PFSK-1 (cell line): ENCODE data around the gene INSIG1.

Source experiments
- FOXP2 ChIP-seq: optimal IDR thresholded peaks from 2 replicates; pipeline ENCODE3; 2011; ENCODE audit warnings: borderline replicate concordance, control low read depth, inconsistent platforms; ENCODE audit not compliant: insufficient read depth; ENCODE audit errors: extremely low read length, extremely low read depth
- POLR2AphosphoS5 ChIP-seq: IDR thresholded peaks from 2 replicates; pipeline ENCODE4 v1.6.1; 2012; ENCODE audit warnings: low read depth, mild to moderate bottlenecking, control low read depth, low read length, moderate library complexity
- SIN3A ChIP-seq: IDR thresholded peaks from 2 replicates; pipeline ENCODE4 v1.6.1; 2012; ENCODE audit warnings: mild to moderate bottlenecking, low read length, moderate library complexity, borderline replicate concordance; ENCODE audit not compliant: insufficient read depth
- TAF1 ChIP-seq: IDR thresholded peaks from 2 replicates; pipeline ENCODE4 v1.6.1; 2012; ENCODE audit warnings: low read length, control low read depth, borderline replicate concordance; ENCODE audit not compliant: insufficient read depth
- TF ChIP-seq, protein P1 (sequence below), 2 experiments: IDR thresholded peaks; 2 replicates each; pipeline versions ENCODE4 v1.6.1 to v1.8.0; 2011 to 2012; ENCODE audit warnings: low read depth in 2 of 2, low read length in 2 of 2, control low read depth in 1 of 2, inconsistent platforms in 1 of 2, mild to moderate bottlenecking in 1 of 2, moderate library complexity in 1 of 2; ENCODE audit not compliant: insufficient read depth in 1 of 2

DNA sequence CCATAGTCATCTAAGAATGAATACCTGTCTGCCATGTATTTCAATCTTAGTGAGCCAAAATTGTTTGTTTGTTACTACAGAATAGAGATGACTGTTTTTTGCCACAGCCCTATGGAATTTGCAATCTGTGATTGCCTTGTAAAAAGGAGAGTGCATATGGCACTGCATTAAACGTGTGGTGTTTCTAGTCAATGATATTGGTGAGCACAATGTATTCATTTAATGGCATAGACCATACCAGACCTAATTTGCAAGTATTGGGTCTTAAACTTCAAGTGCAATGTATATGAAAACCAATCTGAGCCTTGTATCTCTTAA lies 11.3 kb downstream of the INSIG1 start:
- no peak for TF ChIP-seq TAF1
- TF ChIP-seq, protein P1, sequence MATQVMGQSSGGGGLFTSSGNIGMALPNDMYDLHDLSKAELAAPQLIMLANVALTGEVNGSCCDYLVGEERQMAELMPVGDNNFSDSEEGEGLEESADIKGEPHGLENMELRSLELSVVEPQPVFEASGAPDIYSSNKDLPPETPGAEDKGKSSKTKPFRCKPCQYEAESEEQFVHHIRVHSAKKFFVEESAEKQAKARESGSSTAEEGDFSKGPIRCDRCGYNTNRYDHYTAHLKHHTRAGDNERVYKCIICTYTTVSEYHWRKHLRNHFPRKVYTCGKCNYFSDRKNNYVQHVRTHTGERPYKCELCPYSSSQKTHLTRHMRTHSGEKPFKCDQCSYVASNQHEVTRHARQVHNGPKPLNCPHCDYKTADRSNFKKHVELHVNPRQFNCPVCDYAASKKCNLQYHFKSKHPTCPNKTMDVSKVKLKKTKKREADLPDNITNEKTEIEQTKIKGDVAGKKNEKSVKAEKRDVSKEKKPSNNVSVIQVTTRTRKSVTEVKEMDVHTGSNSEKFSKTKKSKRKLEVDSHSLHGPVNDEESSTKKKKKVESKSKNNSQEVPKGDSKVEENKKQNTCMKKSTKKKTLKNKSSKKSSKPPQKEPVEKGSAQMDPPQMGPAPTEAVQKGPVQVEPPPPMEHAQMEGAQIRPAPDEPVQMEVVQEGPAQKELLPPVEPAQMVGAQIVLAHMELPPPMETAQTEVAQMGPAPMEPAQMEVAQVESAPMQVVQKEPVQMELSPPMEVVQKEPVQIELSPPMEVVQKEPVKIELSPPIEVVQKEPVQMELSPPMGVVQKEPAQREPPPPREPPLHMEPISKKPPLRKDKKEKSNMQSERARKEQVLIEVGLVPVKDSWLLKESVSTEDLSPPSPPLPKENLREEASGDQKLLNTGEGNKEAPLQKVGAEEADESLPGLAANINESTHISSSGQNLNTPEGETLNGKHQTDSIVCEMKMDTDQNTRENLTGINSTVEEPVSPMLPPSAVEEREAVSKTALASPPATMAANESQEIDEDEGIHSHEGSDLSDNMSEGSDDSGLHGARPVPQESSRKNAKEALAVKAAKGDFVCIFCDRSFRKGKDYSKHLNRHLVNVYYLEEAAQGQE (IDR thresholded peaks at IDR 0.05; ENCODE audit: insufficient read depth in 1 of 2, low read depth in 2 of 2, low read length in 2 of 2) = no peak
- no peak for TF ChIP-seq POLR2AphosphoS5
- no peak for TF ChIP-seq SIN3A
- no peak for TF ChIP-seq FOXP2
